ENCODE data around the gene KCNQ4.

KCNQ4 gene

GRCh38 chr1:40861224-40862003 lies 77.8 kb downstream of the KCNQ4 start:
- no peak overlapping the region for H3K4me3 ChIP-seq (ENCODE audit: low read depth in 1 of 2, low read length in 2 of 2)
- no peak overlapping the region for H3K4me2 ChIP-seq (ENCODE audit: insufficient read depth, low read length)
- no peak for DNase-seq
- no peaks in the 10 kb centered on the region for H4K20me1 ChIP-seq (ENCODE audit: insufficient read depth, low read length)
- H3K9ac ChIP-seq (ENCODE audit: low read depth, low read length): no peak overlapping the region
- TF ChIP-seq EZH2 (IDR thresholded peaks at IDR 0.05; ENCODE audit: borderline replicate concordance, low read depth, low read length, severe bottlenecking) (no peak), CTCF (IDR thresholded peaks at IDR 0.05; ENCODE audit: borderline replicate concordance, extremely low read depth, low read length, poor library complexity, severe bottlenecking) (no peak)
- ATAC-seq (ENCODE audit: insufficient read depth, low read depth): no peak
- no peak overlapping the region for H3K27ac ChIP-seq (ENCODE audit: low read length)
- no peaks in the 10 kb centered on the region for H3K9me3 ChIP-seq (ENCODE audit: insufficient read depth, low read length, severe bottlenecking)
- no peaks in the 10 kb centered on the region for H3K36me3 ChIP-seq (ENCODE audit: insufficient read depth, low read length)
- no peak overlapping the region for H2AFZ ChIP-seq (ENCODE audit: low read depth, low read length)
- H3K79me2 ChIP-seq (ENCODE audit: insufficient read depth, low read length): no peaks in the 10 kb centered on the region
- no peaks in the 10 kb centered on the region for H3K27me3 ChIP-seq (ENCODE audit: insufficient read depth, low read length, poor library complexity)
- no peaks in the 10 kb centered on the region for H3K4me1 ChIP-seq (ENCODE audit: insufficient read depth, low read length)

GRCh38 chr1:40862008-40862863 lies 78.6 kb downstream of the KCNQ4 start, which contains the start of gene CITED4:
TSS of gene CITED4 (minus strand) at chr1:40862363. CDS start at chr1:40862127, 236 bp downstream.
- no peak within 1 kb of the TSS for H3K4me3 ChIP-seq (ENCODE audit: low read depth in 1 of 2, low read length in 2 of 2)

GRCh38 chr1:40868051-40868723 lies 84.6 kb downstream of the KCNQ4 start:
- Histone ChIP-seq H3K36me3 (ENCODE audit: insufficient read depth, low read length) (no peaks in the 10 kb centered on the region), H3K27me3 (ENCODE audit: insufficient read depth, low read length, poor library complexity) (peaks cover 2% of the 10 kb centered on the region), H3K4me3 (ENCODE audit: low read depth in 1 of 2, low read length in 2 of 2) (no peak overlapping the region), H4K20me1 (ENCODE audit: insufficient read depth, low read length) (no peaks in the 10 kb centered on the region), H3K9ac (ENCODE audit: low read depth, low read length) (no peak overlapping the region), H3K4me2 (ENCODE audit: insufficient read depth, low read length) (no peak overlapping the region), H3K27ac (ENCODE audit: low read length) (no peak overlapping the region), H3K79me2 (ENCODE audit: insufficient read depth, low read length) (no peaks in the 10 kb centered on the region), H2AFZ (ENCODE audit: low read depth, low read length) (no peak overlapping the region), H3K4me1 (ENCODE audit: insufficient read depth, low read length) (no peaks in the 10 kb centered on the region), H3K9me3 (ENCODE audit: insufficient read depth, low read length, severe bottlenecking) (no peaks in the 10 kb centered on the region)
- no peak for TF ChIP-seq EZH2 (IDR thresholded peaks at IDR 0.05; ENCODE audit: borderline replicate concordance, low read depth, low read length, severe bottlenecking)
- no peak for TF ChIP-seq CTCF (IDR thresholded peaks at IDR 0.05; ENCODE audit: borderline replicate concordance, extremely low read depth, low read length, poor library complexity, severe bottlenecking)
- ATAC-seq (ENCODE audit: insufficient read depth, low read depth): no peak
- DNase-seq: no peak

More at GRCh38 chr1:40862008-40862863, 78.6 kb downstream of the KCNQ4 start, which contains the start of gene CITED4:
- DNase-seq: peak; percentile 58
- Histone ChIP-seq H3K9ac (ENCODE audit: low read depth, low read length) (no peak within 1 kb of the TSS), H3K9me3 (ENCODE audit: insufficient read depth, low read length, severe bottlenecking) (no peaks in the 10 kb centered on the region), H3K36me3 (ENCODE audit: insufficient read depth, low read length) (no peaks in the 10 kb centered on the region), H3K27ac (ENCODE audit: low read length) (no peak within 1 kb of the TSS), H3K4me2 (ENCODE audit: insufficient read depth, low read length) (no peak within 1 kb of the TSS), H3K4me1 (ENCODE audit: insufficient read depth, low read length) (no peaks in the 10 kb centered on the region), H2AFZ (ENCODE audit: low read depth, low read length) (no peak within 1 kb of the TSS), H3K79me2 (ENCODE audit: insufficient read depth, low read length) (no peaks in the 10 kb centered on the region), H4K20me1 (ENCODE audit: insufficient read depth, low read length) (no peaks in the 10 kb centered on the region), H3K27me3 (ENCODE audit: insufficient read depth, low read length, poor library complexity) (no peaks in the 10 kb centered on the region)
- TF ChIP-seq EZH2 (IDR thresholded peaks at IDR 0.05; ENCODE audit: borderline replicate concordance, low read depth, low read length, severe bottlenecking) (no peak), CTCF (IDR thresholded peaks at IDR 0.05; ENCODE audit: borderline replicate concordance, extremely low read depth, low read length, poor library complexity, severe bottlenecking) (no peak)
- peak; percentile 87 for ATAC-seq (ENCODE audit: insufficient read depth, low read depth)

Data from DND-41 (cell line).